Measurements from ENCODE around the gene TTLL5. TPM values are rescaled to one million over a fixed set of nuclear protein-coding genes. Genes with fewer than 3 reads are reported as not detected.

The TTLL5 gene, protein sequence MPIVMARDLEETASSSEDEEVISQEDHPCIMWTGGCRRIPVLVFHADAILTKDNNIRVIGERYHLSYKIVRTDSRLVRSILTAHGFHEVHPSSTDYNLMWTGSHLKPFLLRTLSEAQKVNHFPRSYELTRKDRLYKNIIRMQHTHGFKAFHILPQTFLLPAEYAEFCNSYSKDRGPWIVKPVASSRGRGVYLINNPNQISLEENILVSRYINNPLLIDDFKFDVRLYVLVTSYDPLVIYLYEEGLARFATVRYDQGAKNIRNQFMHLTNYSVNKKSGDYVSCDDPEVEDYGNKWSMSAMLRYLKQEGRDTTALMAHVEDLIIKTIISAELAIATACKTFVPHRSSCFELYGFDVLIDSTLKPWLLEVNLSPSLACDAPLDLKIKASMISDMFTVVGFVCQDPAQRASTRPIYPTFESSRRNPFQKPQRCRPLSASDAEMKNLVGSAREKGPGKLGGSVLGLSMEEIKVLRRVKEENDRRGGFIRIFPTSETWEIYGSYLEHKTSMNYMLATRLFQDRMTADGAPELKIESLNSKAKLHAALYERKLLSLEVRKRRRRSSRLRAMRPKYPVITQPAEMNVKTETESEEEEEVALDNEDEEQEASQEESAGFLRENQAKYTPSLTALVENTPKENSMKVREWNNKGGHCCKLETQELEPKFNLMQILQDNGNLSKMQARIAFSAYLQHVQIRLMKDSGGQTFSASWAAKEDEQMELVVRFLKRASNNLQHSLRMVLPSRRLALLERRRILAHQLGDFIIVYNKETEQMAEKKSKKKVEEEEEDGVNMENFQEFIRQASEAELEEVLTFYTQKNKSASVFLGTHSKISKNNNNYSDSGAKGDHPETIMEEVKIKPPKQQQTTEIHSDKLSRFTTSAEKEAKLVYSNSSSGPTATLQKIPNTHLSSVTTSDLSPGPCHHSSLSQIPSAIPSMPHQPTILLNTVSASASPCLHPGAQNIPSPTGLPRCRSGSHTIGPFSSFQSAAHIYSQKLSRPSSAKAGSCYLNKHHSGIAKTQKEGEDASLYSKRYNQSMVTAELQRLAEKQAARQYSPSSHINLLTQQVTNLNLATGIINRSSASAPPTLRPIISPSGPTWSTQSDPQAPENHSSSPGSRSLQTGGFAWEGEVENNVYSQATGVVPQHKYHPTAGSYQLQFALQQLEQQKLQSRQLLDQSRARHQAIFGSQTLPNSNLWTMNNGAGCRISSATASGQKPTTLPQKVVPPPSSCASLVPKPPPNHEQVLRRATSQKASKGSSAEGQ (N-terminal part only)
- polyA plus RNA-seq (ENCODE audit: insufficient read length): 15.8 TPM

DNA sequence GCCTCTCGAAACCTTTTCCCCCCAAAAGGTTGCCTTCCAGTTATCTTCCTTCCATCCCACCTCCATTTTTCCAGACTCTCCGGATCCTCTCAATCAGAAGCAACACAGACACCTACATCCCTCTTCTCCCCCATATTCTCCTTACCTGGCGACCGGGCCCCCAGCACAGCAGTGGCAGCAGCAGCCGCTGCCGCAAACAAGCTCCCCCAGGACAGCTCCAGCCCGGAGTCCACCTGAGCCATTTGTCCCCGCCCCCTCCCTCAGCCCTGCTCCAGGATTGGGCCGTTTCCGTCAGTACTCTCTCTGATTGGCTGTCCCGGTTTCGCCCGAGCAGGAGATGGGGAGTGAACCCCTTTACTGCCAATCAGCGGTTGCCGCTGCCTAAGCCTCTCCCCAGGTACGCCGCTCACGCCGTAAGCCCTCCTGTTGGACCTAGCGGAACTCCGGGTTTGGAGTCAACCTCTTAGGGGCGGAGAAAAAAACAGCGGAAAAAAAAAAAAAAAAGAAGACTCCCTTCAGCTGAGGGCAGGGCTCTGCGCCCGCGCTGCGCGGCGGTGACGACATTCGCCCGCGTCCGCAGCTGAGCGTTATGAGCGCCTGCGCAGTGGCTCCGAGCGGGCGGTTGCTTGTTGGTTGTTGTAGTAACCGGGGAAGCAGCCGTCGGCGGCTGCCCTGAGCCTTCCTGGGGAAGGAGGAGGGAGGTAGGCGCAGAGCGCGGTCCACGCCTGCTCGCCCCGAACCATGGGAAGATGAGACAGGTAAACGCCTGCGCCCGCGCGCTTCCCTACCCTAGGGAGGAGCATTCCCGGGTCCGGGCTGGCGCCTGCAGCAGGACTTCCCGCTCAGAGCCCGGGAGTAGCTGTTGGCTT is at the start of gene TTLL5, which contains the start of gene ERG28:
TTLL5 (plus strand) TSS at position 617 of the 869 bp plus-strand sequence. CDS start 1,904 bp downstream, outside the sequence.
ERG28 (minus strand) TSS at position 247 of the 869 bp plus-strand sequence. CDS start 3,374 bp downstream, outside the sequence.
- DNase-seq: peak; percentile 97

DNA sequence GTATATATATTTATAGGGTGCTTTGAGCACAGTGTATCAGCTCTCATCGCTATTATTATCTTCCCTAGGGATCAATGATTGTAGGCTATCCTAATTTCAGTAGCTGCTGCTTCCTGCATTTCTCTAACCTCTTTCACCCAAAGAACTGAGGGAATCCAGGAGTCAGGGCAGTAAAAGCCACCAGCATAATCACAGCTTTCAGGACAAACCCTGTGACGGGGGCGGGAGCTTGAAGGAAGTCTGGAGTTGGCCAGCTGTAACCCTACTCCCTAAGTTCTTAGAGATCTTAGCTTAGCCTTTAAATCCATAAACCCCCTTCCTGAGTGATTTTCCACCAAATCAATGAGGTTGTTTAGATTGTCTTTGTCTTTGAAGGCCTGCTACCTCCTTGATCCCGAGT is 48.9 kb upstream of the TTLL5 start:
- DNase-seq: no peak

DNA sequence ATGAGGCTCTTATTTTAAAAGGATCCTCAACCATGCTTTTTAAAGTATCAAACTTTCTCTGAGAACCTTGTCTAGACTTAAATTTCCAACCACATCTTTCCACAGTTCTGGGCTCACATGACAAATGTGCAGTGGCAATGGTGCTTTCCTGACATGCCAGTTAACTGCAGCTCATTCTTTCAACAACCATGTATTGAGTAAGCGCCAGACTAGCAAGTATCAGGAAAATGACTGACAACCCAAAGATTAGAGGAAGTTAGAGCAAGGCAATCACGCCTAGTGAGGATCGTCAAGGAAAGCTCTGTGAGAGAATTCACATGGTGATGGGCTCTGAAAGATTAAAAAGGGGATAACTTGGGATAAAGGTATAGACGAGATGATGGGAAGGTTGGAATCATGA is 46.9 kb upstream of the TTLL5 start:
- no peak for DNase-seq

DNA sequence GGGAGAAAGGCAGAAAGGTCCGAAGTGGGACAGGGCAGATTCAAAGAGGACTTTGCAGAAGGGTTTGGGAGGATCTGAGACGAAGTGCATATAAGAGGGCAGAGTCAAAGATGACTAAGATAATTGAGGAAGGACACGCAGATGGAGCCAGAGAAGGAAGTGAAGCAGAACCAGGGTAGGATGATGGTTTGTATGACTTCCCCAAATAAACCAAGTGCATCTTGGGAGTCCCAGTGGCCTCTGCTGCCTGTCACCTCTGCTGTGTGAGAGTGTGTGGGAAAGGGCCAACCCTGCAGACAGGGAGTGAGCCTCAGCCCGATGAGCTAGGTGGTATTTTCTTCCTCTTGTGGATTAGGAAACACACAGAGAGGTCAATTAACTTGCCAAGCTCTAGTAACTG is 45.8 kb upstream of the TTLL5 start:
- peak; percentile 23 for DNase-seq

DNA sequence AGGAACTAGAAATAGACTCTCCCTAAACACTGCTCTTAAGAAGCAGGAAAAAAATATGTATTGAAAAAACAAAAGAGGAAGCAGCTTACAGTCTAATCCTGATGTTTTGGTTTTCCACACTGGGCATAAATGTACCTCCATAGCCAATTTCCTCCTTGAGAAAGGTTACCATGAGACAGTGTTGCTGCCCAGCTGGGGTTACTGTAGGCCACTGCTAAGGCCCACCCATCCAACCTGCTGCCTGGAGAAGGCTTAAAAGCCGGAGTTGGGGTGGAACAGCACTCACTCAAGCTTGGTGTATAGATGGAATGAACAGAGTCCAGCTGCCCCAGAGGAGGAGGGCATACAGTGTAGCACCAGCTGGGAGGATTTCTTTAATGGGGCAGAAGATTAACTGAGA is 41.5 kb upstream of the TTLL5 start:
- no peak for DNase-seq

DNA sequence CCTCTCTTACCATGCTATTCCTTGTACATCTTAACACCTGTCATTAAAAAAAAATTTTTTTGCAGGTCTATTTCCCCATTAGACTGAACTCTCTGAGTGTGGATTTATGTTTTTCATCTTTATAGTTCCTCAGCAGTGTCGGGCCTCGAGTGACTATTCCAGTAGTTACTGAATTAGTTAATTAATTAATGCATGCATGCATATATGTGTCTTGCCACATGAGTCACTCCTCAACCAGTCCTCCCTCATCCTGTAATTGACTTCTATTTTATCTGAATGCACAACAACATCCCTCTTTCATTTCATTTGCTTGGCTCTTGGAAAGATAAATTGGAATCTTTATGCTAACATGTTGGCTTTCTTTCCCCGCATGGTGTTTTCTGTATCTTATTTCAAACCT is 36.0 kb upstream of the TTLL5 start:
- DNase-seq: no peak

DNA sequence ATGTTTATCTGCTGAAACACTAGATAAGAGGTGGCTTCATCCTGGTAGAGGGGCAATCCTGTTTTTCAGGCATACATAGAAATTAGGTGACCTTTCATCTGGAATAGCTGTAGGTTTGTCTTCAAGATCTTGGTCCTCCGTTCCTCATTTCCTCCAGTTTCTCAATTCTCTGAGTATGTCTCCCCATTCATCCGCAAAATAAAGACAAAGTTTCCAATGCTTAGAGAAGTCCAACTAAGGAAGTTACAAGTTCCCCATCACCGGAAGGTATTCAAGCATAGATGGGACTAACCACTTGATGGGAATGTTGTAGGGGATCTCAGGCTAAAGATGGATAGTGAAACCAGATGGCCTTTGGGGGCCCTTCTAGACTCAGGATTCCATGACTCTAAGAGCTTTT is 34.6 kb upstream of the TTLL5 start:
- no peak for DNase-seq

DNA sequence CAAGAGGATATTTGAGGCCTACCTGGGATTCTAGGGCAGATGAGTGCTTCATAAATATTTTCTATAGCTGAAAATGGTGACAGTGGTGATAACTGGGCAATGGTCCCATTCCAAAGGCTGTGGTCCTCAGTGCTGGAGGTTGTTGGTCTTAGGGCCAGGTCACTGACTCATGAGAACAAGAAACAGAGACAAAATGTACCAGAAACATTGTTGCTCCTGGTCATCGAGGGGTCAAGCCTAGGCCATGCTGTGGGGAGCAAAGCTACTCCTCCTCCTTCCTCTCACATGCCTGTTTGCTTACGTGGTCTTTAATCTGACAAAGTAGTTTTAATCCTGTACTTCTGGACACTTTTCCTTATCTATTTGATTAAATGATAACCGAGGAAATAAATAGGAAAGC is 34.2 kb upstream of the TTLL5 start:
- DNase-seq: no peak

DNA sequence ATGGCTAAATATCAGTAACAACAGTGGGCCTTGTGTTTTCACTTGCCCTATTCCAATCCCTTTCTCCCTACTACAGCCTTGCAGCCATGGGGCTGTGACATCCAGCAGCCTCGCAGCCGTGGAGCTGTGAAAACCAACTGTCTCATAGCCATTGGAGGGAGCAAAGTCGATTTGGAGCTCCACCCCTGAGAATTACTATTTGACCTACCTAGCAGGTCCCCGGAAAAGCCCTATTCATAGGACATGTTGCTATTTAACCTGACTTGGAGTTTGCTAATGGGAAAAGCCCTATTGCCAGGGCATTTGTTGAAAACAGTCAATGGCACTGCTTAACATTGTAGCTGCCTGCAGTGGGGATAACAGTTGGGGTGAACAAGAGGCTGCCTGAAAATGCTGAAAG is 33.6 kb upstream of the TTLL5 start:
- no peak for DNase-seq

DNA sequence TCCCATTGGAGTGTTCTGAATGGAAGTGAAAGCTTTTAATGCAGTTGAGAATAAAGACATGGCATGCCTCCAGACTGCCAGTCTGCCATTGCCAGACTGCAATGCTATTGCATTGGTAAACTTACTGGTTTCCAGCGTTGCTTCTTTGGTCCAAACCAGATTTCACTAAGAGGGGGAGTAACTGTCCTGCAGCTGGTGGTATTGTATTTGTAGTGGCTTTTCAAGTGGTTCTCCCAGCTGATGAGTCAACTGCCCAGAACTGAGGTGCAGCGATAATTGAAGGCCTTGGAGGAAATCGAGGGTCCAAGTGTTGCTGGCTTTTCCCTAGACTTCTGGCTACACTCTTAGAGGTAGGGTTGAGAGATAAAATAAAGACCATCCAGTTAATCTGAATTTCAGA is 32.2 kb upstream of the TTLL5 start:
- no peak for DNase-seq

DNA sequence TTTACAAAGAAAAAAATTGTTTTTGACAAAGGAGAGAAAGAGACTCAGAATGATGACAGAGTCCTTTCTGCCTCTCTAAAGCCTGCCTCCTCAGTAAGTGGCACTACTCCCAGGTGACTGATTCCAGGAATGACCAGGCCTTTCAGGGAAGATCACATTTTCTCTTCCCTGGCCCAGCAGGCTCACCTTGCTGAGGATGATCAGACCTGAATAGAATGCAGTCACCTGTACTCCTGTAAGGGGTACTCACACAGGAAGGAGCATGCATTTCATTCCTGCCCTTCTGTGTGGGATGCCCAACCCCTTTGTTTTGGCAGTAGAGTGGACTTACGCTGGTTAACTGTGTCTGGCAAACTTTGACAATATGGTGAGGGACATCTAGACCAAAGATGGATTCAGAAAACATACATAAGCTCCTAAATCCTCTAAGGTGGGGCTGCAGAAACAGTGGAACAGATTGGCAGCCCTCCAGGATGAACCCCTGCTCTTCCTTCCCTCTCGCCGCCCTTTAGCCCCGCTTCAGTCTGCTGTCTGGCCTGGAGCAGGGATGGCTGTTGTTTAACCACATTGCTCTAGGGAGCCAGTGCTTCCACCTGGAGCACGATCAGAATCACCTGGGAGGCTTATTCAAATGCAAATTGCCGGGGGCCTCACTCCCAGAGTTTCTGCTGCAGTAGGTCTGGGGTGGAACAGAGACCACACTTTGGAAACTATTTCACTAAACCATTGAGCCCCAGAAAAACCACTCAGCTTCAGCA is 30.2 kb upstream of the TTLL5 start:
- DNase-seq: no peak

DNA sequence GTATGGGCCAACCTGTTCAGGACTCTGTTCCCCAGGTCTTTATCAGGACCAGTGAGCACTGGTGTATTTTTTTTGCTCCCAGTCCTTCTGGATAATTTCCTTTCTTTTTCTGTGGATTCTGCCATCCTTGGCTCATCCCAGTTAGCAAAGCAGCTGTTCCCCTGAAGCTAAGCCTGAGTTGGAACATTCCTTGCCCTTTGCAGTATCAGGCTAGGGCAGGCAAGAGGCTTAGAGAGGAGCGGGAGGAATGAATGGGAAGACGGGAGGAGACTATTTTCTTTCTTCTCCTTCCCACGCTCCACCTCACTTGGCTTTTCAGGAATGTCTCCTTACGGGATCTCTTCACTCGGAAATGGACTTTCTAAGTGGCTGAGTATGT is 29.6 kb upstream of the TTLL5 start:
- DNase-seq: no peak

DNA sequence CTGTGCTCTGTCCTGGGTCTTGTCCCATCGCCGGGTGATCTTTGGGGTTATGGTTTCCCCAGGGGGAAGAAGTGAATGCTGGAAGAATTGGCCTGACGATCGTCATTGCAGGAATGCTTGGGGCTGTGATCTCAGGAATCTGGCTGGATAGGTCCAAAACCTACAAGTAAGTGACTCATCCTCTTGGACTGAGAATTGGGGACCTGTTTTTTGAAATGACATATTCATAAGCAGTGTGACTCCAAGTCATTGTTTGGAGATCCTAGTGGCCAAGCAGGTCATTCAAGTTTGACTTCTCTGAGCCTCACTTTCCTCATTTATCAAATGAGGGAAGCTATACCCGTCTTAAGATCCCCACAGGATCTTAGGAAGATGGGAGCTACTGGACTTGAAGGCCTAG is 26.2 kb upstream of the TTLL5 start:
- no peak for DNase-seq

DNA sequence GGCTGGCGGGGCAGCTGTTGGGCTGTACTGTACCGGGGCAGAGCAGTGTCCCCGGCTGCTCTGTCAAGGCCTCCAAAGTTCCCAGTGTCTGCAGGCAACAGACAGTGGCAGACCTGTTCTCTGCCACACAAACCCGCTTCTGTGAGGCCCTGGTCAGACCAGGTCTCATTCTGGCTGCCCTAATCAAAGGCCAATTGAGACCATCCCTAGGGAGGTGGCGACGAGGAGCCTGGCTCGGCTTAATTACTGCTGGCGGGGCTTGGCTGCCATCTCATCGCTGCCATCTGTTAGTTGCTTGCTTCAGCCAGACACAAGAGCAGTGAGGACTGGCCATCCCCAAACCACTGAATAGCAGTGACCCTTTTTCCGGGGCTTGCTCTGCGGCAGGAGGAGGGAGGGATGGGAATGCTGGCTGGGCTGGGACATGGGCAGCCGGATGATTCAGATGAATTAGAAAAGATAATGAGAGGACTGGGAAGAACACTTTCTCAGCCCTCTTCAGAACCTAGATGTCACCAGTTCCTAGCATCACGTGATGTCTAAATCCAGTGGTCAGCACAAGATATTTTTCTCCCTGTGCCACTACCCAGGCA is 24.9 kb upstream of the TTLL5 start:
- no peak for DNase-seq

DNA sequence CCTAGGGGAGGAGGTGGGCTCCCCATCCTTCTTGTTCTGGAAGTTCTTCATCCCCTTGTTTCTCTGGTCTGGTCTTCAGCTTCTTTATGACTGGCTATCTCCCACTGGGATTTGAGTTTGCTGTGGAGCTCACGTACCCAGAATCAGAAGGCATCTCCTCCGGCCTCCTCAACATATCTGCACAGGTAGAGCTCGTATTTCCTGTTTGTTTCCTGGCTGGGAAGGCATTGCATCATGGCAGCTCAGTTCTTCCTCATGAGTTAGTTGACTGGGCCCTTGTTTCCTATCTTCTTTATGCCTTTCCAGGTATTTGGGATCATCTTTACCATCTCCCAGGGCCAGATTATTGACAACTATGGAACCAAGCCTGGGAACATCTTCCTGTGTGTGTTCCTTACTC is 20.2 kb upstream of the TTLL5 start:
- DNase-seq: no peak

DNA sequence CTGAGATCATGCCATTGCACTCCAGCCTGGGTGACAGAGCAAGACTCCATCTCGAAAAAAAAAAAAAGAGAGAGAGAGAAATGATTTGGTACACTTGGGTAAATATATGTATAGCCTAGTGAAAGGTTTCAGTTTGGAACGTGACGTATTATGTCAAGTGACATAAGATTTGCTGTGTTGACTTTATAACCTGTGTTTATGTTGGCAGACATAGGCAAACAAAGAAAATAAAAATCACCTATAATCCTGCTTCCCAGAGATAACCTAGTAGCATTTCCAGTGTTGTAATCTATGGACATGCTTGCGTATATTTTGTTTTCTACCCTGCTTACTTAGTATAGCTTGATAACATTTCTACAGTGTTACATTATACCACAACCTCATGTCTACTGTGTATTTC is 17.1 kb upstream of the TTLL5 start:
- DNase-seq: no peak

DNA sequence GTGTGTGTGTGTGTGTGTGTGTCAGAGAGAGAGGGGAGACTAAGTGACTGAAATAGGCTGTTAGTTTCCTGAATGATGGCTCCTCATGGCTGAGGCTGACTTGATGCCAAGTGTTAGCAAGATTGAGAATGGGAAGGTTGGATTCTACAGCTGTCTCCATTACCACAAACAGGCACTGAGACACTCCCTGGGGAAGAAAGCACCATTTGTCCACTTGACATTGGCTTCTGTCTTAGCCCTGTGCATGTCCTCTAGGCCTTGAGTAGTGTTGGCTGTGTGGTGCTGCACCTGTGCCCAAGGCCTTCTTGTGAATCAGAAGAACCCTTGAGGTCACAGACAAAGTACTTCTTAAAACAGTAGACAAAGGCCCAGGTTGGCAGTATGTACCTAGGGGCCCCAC is 16.0 kb upstream of the TTLL5 start:
- DNase-seq: no peak

DNA sequence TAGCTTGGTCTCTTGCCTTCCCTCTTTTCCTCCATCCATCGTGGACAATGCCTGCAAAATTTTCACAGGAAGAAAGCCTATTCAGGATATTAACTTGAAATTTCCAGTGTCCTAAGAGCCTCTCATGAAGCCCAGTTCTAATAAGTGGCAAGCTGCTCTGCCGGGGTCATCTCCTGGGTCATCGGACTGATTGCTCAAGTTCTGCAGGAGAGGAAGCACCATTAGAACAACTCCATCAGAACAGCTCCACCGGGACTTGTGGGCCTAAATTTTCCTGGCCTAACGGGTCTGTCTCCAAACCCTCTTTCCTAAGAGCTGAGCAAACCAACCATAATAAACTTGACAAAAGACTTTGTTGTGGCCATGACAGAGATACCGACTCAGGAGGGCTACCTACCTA is 14.3 kb upstream of the TTLL5 start:
- no peak for DNase-seq

DNA sequence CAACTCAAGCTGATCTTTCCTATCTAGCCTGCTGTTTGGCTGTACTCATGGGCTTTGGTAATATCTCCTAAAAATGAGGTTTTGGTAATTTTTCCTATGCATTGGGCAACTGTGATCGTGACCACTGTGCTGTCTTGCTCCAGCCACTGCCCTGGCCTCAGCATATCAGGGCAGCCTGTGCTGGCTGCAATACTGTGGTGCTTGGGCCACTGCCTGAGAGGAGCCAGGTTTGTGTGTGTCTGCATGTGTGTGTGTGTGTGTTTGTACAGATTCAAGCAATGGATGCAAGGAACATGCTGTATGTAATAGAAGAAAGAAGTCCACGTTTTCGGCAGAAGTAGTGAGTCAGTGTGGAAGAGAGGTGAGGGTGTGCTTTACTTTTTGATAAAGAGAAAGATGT is 13.4 kb upstream of the TTLL5 start:
- no peak for DNase-seq

DNA sequence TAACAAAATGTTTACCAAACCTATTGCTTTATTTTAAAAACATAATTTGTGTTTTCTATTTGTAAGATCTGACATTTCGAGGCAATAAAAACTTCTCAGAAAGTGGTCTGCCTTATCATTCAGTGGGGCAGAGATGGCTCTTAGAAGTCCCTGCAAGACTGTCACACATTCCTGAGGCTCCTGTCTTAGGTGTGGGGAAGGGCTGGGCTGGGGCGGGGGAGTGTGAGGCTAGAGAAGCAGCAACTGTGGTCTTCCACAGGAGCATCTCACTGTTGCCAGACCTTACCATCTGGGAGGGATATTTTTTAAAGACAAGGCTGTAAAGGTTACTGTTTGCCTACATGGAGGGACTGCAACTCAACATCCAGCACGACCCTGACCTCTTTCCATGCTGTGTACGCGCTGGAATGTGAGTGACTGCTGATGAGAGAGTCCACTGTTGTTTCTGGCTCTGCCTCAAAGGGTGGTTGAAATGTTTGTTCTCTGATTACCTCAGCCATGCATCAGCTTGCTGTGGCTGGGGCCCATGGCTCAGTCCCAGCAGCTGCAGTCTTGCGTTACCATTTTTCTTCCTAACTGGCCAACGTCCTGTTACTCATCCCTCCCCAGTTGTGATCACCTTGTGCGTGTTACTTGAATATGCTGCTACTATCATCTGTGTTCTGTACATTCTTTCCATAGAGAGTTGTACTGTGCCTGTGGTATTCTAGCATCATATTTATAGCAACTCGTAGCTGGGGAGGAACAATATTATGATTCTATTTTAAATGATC is 12.8 kb upstream of the TTLL5 start:
- DNase-seq: no peak

Data from hindlimb muscle (tissue), 1 donor.